ENCODE data around the gene MORN5.

- TF ChIP-seq CTCF (conservative IDR thresholded peaks at IDR 0.05 in 1 of 2, IDR thresholded peaks at IDR 0.05 in 1 of 2; ENCODE audit: low read depth in 1 of 2, low read length in 2 of 2) (no peak), EZH2 (IDR thresholded peaks at IDR 0.05; ENCODE audit: low read length, missing control alignments) (no peak)
Observed at GRCh38 chr9:122119166-122119521, 40.6 kb upstream of the MORN5 start.

Measured in fibroblast of lung (primary cell).